Neural progenitor cell (in vitro differentiated cells): Measurements from ENCODE around the gene RND3. TPM values are rescaled to one million over a fixed set of nuclear protein-coding genes. Genes with fewer than 3 reads are reported as not detected.

Source experiments
- DNase-seq: peaks from one replicate; pipeline ENCODE4 v3.0.0-alpha.2; 2016; ENCODE audit warnings: low spot score
- H2AFZ ChIP-seq: fragments of 200-600 bp; sonication (generic); replicated peaks from 2 replicates; pipeline ENCODE4 v1.6.1; 2016; ENCODE audit warnings: antibody characterized with exemption
- H3F3A ChIP-seq: fragments of 200-600 bp; sonication (generic); 2 replicates; pipeline ENCODE4 v1.6.1; 2016; ENCODE audit warnings: antibody characterized with exemption, low read depth
- H3K27ac ChIP-seq: fragments of 200-600 bp; sonication (generic); 2 replicates; pipeline ENCODE4 v1.5.1; 2016; ENCODE audit warnings: mild to moderate bottlenecking
- H3K27me3 ChIP-seq: fragments of 200-600 bp; sonication (generic); 2 replicates; pipeline ENCODE4 v1.6.1; 2016; ENCODE audit warnings: mild to moderate bottlenecking, moderate library complexity
- H3K36me3 ChIP-seq: fragments of 200-600 bp; sonication (generic); 2 replicates; pipeline ENCODE4 v1.5.1; 2016
- H3K4me1 ChIP-seq: fragments of 200-600 bp; sonication (generic); 2 replicates; pipeline ENCODE4 v1.6.1; 2016; ENCODE audit warnings: mixed run types
- H3K4me2 ChIP-seq: fragments of 200-600 bp; sonication (generic); 2 replicates; pipeline ENCODE4 v1.6.1; 2016
- H3K4me3 ChIP-seq: fragments of 200-600 bp; sonication (generic); 2 replicates; pipeline ENCODE4 v1.5.1; 2016
- H3K79me2 ChIP-seq: fragments of 200-600 bp; sonication (generic); 2 replicates; pipeline ENCODE4 v1.6.1; 2016; ENCODE audit warnings: low read depth
- H3K9ac ChIP-seq: fragments of 200-600 bp; sonication (generic); 2 replicates; pipeline ENCODE4 v1.6.1; 2016
- H3K9me3 ChIP-seq: fragments of 200-600 bp; sonication (generic); 2 replicates; pipeline ENCODE4 v1.5.1; 2016; ENCODE audit warnings: low read depth
- H4K20me1 ChIP-seq: fragments of 200-600 bp; sonication (generic); 2 replicates; pipeline ENCODE4 v1.6.1; 2016; ENCODE audit warnings: low read depth
- H3K27ac Mint-ChIP-seq: 3 replicates; pipeline ENCODE4 v1.8.0; 2021; ENCODE audit warnings: mixed read lengths
- H3K27me3 Mint-ChIP-seq: 2 replicates; pipeline ENCODE4 v1.8.0; 2022; ENCODE audit warnings: low read depth, mild to moderate bottlenecking, inconsistent platforms, moderate library complexity, mixed read lengths; ENCODE audit not compliant: insufficient read depth
- H3K36me3 Mint-ChIP-seq: 3 replicates; pipeline ENCODE4 v1.8.0; 2021; ENCODE audit warnings: mixed read lengths
- H3K4me1 Mint-ChIP-seq: 3 replicates; pipeline ENCODE4 v1.8.0; 2021; ENCODE audit warnings: mixed read lengths
- H3K4me3 Mint-ChIP-seq: 3 replicates; pipeline ENCODE4 v1.8.0; 2021; ENCODE audit warnings: mild to moderate bottlenecking, moderate library complexity, mixed read lengths
- H3K9me3 Mint-ChIP-seq: 3 replicates; pipeline ENCODE4 v1.8.0; 2020; ENCODE audit warnings: mixed read lengths
- EZH2 ChIP-seq: fragments of 200-600 bp; sonication (generic); IDR thresholded peaks from 2 replicates; pipeline ENCODE4 v1.6.1; 2017; ENCODE audit warnings: antibody characterized with exemption, mild to moderate bottlenecking, moderate library complexity
- EZH2phosphoT487 ChIP-seq: fragments of 200-600 bp; sonication (generic); IDR thresholded peaks from 2 replicates; pipeline ENCODE4 v1.6.1; 2017; ENCODE audit warnings: antibody characterized with exemption
- total RNA-seq: library from RNA; depleted of rRNA; stranded (reverse); fragments of >200 nt; gene quantifications from 2 replicates; pipeline ENCODE4 v1.2.3, GENCODE V29; 2015; ENCODE audit warnings: low replicate concordance
- TF ChIP-seq, protein P1 (sequence below): fragments of 200-600 bp; sonication (generic); IDR thresholded peaks from 2 replicates; pipeline ENCODE4 v1.5.1; 2017; ENCODE audit warnings: antibody characterized with exemption, mild to moderate bottlenecking

RND3 gene
- total RNA-seq, 1 donor from 2014 or later: 4.0 TPM

- peaks cover 15% of the 10 kb centered on the region for H3K4me1 Mint-ChIP-seq
- Histone ChIP-seq H3K4me3 (no peak overlapping the region), H3K27me3 (no peaks in the 10 kb centered on the region), H3K36me3 (no peaks in the 10 kb centered on the region), H3K4me2 (no peak overlapping the region), H3F3A (no peaks in the 10 kb centered on the region), H4K20me1 (no peaks in the 10 kb centered on the region), H2AFZ (no peak overlapping the region), H3K27ac (no peak overlapping the region), H3K9ac (no peak overlapping the region), H3K4me1 (no peaks in the 10 kb centered on the region), H3K79me2 (no peaks in the 10 kb centered on the region), H3K9me3 (no peaks in the 10 kb centered on the region)
- TF ChIP-seq, protein P1, sequence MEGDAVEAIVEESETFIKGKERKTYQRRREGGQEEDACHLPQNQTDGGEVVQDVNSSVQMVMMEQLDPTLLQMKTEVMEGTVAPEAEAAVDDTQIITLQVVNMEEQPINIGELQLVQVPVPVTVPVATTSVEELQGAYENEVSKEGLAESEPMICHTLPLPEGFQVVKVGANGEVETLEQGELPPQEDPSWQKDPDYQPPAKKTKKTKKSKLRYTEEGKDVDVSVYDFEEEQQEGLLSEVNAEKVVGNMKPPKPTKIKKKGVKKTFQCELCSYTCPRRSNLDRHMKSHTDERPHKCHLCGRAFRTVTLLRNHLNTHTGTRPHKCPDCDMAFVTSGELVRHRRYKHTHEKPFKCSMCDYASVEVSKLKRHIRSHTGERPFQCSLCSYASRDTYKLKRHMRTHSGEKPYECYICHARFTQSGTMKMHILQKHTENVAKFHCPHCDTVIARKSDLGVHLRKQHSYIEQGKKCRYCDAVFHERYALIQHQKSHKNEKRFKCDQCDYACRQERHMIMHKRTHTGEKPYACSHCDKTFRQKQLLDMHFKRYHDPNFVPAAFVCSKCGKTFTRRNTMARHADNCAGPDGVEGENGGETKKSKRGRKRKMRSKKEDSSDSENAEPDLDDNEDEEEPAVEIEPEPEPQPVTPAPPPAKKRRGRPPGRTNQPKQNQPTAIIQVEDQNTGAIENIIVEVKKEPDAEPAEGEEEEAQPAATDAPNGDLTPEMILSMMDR: no peak
- H3K27ac Mint-ChIP-seq: no peak overlapping the region
- DNase-seq: no peak
- no peaks in the 10 kb centered on the region for H3K27me3 Mint-ChIP-seq
- no peaks in the 10 kb centered on the region for H3K36me3 Mint-ChIP-seq
- H3K4me3 Mint-ChIP-seq: no peak overlapping the region
- peaks cover 16% of the 10 kb centered on the region for H3K9me3 Mint-ChIP-seq
Observed at GRCh38 chr2:150532020-150532419, 44.6 kb upstream of the RND3 start.

DNA sequence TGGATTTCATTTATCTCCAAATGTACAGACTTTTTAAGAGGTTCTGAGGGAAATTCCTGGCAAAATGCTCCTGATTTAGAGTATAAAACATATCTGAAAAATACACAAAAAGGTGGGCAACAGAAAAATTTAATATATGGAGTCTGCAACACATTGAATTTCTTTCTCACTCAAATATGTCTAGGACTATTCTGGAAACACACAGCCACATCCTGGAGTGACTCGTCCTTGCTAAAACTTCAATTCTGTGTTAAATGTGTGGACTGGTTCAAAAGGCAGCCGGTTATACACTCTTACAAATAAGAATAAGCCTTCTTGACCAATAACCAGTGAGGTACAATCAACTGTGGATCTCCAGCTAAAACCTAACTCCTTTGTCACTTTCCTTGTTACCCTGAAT lies 44.1 kb upstream of the RND3 start:
- H4K20me1 ChIP-seq: no peaks in the 10 kb centered on the region
- Mint-ChIP-seq H3K4me3 (no peak overlapping the region), H3K4me1 (peaks cover 19% of the 10 kb centered on the region), H3K9me3 (peaks cover 13% of the 10 kb centered on the region), H3K27ac (no peak overlapping the region), H3K27me3 (no peaks in the 10 kb centered on the region), H3K36me3 (no peaks in the 10 kb centered on the region)
- no peaks in the 10 kb centered on the region for H3K27me3 ChIP-seq
- no peak overlapping the region for H3K4me2 ChIP-seq
- H3F3A ChIP-seq: no peaks in the 10 kb centered on the region
- no peak overlapping the region for H3K9ac ChIP-seq
- H2AFZ ChIP-seq: no peak overlapping the region
- H3K36me3 ChIP-seq: no peaks in the 10 kb centered on the region
- DNase-seq: no peak
- TF ChIP-seq EZH2 (no peak), EZH2phosphoT487 (no peak)
- TF ChIP-seq, protein P1: no peak
- H3K79me2 ChIP-seq: no peaks in the 10 kb centered on the region
- no peaks in the 10 kb centered on the region for H3K9me3 ChIP-seq
- no peak overlapping the region for H3K27ac ChIP-seq
- no peak overlapping the region for H3K4me3 ChIP-seq
- no peaks in the 10 kb centered on the region for H3K4me1 ChIP-seq

GRCh38 chr2:150530168-150530567 lies 42.7 kb upstream of the RND3 start:
- Histone ChIP-seq H3K36me3 (no peaks in the 10 kb centered on the region), H3K27ac (no peak overlapping the region), H3F3A (no peaks in the 10 kb centered on the region), H3K4me2 (no peak overlapping the region), H4K20me1 (no peaks in the 10 kb centered on the region), H3K4me1 (no peaks in the 10 kb centered on the region), H3K4me3 (no peak overlapping the region), H3K9ac (no peak overlapping the region), H3K79me2 (no peaks in the 10 kb centered on the region), H2AFZ (no peak overlapping the region), H3K9me3 (no peaks in the 10 kb centered on the region), H3K27me3 (no peaks in the 10 kb centered on the region)
- Mint-ChIP-seq H3K4me1 (peaks cover 21% of the 10 kb centered on the region), H3K27me3 (no peaks in the 10 kb centered on the region), H3K27ac (no peak overlapping the region), H3K9me3 (peaks cover 5% of the 10 kb centered on the region), H3K36me3 (no peaks in the 10 kb centered on the region), H3K4me3 (no peak overlapping the region)
- TF ChIP-seq EZH2phosphoT487 (no peak), EZH2 (no peak)
- TF ChIP-seq, protein P1: no peak
- no peak for DNase-seq
